T follicular helper cell (primary cell): ENCODE results near the gene KLHDC7B.

ENCODE experiments used
- DNase-seq: peaks from one replicate; pipeline ENCODE4 v3.0.0-alpha.2; 2020; ENCODE audit warnings: low read depth
- total RNA-seq, 2 experiments: gene quantifications; one replicate each; lab custom pipeline; 2026; lab: John Stamatoyannopoulos, UW

Gene KLHDC7B
- total RNA-seq, result 4.5 to 6.4 reads per million in 2 experiments

DNA sequence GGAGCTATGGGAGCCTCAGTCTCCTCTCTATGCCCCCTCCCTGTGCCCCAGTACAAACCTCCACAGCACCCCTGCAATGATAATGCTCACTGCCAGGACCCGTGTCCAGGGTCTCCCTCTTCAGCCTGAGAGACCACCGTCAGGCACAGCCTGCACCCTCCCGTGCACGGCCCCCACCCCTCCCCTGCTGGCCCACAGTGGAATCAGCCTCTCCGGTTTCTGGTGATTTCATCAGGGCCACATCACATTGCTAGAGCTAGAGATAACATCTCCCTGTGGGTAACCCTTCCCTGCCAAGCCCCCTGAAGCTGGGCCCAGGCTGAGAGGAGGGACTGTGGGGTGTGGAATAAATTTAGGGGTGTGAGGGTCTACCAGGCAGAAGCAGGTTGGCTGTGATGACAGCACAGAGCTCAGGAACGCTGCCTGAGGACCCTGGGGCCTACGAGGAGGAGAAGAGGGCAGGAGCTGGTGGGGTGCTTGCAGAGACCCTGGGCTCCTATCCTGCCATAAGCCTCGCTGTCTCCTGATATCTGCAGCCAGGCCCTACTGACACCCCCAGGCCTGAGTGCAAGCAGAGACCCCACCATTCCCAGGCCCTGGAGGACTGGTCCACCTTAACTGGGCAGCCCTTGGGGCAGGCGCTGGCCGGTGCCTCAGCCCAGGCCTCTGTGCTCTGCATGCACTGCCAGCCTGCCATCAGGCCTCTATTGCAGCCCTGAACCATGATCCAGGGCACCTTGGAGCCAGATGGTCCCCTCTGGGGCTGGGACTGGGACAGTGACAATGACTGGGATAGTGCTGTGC is at the start of gene KLHDC7B:
Gene KLHDC7B, plus strand, starts transcription at position 378 of the 804 bp plus-strand sequence. Its CDS starts 345 bp downstream, at position 723.
- DNase-seq, result no peak

DNA sequence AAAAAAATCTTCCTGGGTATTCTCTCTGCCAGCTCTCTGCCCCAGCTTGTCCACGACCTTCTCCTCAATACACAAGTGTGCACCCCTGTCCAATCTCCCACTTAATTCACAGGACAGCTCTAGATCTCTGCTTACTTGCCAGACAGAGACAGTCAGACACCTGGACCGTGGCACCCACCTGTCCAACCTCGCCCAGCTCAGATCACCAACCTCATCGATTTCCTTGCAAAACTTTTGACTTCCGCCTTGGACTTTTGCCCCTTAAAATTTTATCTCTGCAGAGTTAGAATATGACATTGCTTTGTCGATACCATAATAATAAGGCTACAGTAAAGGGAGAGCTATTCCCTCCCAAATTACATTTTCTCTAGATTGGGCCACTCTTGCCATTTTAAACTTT is 48.6 kb upstream of the KLHDC7B start:
- DNase-seq, result no peak

DNA sequence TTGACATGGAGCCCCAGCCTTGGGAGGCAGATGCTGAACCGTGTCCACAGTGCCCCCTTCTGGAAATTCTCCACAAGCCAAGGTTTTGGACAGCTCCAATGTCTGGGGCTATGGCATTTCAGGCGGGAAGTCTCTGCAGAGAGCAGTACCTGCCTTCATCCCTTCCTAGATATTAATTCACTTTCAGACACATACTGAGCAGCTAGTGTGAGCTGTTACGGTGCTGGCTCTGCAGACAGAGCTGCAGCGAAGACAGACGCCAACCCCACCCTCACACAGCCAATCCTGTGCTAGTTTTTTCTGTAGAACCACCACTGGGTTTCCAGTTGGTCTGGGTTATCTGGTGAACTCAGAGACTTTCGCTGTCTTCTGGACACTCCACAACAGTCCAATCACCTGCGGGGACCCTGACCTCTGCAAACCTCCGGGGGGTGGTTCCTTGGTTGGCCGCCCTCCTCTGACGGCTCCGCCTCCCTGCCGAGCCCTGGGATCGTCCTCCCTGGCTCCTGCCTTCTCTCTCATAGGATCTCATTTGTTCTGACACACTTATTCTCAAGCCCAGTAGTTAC is 47.3 kb upstream of the KLHDC7B start:
- DNase-seq, result peak; percentile 56

- no peak for DNase-seq
These were observed 45.2 kb upstream of the KLHDC7B start for GRCh38 chr22:50500452-50500851.

- no peak for DNase-seq
These were observed 43.6 kb upstream of the KLHDC7B start for GRCh38 chr22:50502096-50502495.

DNA sequence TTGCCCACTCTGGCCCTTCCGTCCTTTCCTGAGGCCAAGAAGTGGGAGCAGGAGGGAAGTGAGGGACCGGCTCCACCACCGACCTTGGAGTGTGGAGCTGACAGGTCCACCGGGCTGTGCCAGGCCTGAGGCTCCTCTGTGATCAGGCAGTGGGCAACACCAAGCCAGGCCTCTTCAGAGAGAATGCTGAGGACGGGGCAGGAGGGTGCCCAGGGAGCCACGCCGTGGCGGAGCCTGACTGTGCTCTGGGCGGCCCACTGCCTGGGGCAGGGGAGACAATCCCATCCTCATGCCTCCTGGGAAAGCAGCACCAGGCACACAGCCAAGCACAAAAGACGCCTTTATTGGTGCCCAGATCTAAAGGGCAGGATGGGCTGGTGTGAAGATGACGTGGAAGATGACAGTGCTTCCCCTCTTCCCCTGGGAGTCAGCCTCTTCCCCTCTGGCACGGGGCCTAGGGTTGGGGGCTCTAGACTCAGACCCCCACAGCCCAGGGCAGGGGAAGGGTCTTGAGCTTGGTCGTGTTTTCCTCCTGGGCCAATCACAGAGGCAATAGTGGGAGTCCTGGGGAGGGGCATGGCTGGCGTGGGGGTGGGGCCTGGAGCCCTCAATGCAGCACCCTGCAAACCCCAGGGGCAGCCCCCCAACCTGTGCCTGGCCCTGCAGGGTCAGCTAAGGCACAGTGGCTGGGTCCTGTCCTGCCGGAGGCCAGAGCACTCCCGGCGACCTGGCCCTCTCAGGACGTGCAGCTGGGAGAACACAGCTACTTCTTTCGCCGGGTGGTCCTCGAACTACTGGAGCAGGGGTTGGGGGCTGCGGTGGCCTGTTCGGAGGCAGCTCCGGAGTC is 42.8 kb upstream of the KLHDC7B start:
- DNase-seq, result no peak

GRCh38 chr22:50503475-50504145 is 42.1 kb upstream of the KLHDC7B start:
- no peak for DNase-seq

- DNase-seq, result no peak
These were observed 41.1 kb upstream of the KLHDC7B start for GRCh38 chr22:50504369-50505211.

- no peak for DNase-seq
These were observed 40.4 kb upstream of the KLHDC7B start for GRCh38 chr22:50505276-50505775.

DNA sequence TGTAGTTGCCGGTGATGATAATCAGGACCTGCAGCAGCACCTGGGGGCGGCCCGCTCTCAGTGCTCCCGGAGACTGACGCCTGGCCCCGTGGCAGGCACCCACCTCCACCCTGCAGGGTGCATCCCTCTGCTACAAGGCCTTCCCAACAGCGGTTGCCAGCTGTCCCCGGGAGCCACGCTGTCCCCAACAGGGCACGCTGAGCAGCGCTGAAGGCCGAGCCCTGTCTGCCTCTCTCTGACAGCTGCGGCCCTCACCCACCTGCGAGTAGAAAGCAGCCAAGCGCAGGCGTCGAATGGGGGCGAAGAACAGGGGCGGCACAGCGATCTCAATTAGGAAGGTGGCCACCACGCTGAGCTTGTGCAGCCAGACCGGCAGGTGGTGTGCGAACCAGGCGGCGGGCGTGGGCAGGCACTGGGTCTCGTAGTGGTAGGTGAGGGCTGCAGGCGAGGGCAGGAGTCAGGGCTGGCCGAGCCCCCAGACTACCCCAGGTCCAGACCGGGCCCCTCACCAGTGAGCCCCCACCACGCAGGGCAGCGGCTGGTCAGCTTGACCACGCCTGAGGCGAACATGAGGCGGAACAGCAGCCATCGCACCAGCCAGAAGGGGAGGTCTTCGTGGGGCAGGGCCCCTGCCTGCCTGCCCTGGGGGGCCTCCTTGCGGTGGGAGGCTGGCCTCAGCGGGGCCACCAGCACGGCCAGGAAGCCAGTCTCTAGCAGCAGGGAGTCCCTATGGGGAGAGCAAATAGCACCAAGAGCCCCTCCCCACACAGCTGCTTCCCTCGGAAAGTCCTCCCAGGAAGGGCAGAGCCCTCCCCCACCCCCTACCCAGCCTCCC is 39.7 kb upstream of the KLHDC7B start:
- no peak for DNase-seq

- DNase-seq, result no peak
These were observed 38.9 kb upstream of the KLHDC7B start for GRCh38 chr22:50506611-50507420.

GRCh38 chr22:50507421-50507990 is 38.2 kb upstream of the KLHDC7B start, which contains the start of gene LMF2:
TSS of gene LMF2 (minus strand) at chr22:50507702. CDS start at chr22:50507675, 27 bp downstream.
- DNase-seq, result peak; percentile 90

DNA sequence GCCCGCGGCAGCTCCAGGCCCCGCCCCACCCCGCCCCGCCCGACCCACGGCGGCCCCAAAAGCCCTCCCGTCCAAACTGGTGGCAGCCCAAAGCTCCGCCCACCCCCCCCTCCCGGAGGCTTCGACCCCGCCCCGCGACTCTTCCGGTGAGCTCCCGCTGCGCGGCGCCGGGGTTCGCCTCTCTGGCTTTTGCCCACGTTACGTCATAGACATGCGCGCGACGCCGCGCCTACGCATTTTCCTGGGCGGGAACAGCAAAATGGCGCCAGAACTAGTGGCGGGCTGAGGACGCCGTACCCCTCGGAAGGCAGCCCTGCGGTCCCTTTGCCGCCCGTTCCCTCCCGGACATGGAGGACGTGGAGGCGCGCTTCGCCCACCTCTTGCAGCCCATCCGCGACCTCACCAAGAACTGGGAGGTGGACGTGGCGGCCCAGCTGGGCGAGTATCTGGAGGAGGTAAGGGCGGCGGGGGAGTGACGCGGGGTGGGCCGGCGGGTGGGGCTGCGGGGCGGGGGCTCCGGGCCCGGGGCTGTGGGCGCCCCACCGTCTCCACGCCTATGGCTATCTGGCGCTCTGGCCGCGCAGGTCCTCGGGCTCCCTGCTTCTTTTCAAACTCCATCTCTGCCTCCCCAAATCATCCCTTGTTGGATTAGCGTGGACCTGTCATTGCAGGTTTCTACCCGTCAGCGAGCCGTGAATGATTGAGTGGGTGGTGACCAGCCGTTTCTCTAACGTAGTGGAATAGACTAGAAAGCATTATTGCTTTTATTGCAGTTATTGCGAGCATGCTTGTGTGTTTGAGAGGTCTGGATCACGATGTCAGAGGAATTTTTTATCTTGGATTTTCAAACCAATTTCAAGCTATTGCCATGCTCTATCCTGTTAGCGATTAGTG is 37.5 kb upstream of the KLHDC7B start, which contains the start of gene NCAPH2:
Gene NCAPH2, plus strand, starts transcription at position 234 of the 894 bp plus-strand sequence. Its CDS starts 114 bp downstream, at position 348.
- peak; percentile 97 for DNase-seq

DNA sequence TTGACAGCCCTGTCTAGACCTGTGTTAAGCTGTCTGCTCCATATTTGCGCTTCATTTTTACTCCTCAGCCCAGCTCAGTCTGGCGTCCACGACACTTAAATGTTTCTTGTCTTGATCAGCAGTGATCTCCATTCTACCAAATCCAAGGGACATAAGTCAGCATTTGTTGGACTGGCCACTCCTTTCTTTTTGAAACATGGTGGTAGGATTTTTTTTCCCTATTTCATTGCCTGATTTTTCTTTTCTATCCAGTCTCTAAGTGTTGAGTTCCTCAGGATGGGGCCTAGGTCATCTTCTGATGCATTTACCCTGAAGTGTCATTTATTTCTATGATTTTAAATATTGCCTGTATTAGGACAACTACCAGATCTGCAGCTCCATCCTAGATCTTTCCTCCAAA is 36.8 kb upstream of the KLHDC7B start:
- DNase-seq, result no peak

GRCh38 chr22:50513175-50513574 is 32.5 kb upstream of the KLHDC7B start:
- no peak for DNase-seq

- DNase-seq, result no peak
These were observed 29.6 kb upstream of the KLHDC7B start for GRCh38 chr22:50516068-50516467.

DNA sequence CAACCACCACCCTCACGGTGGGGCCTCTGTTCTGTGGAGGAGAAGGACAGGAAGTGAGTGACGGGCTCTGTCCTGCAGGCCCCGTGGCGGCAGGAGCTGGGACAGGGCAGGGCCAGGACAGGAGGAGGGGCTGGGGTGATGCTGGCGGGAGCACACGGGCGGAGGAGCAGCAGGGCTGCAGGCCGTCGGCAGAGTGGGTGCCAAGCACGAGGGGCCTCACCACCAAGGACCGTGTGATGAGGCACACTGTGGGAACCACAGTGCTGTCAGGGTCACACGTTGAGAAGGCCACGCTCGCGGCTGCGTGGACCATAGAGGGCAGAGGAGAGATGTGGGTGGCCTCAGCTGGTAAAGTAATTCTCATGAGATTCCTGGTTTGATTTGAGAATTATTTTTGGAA is 28.8 kb upstream of the KLHDC7B start:
- no peak for DNase-seq
